K562 (cell line): ENCODE measurements around the gene CLCN2. TPM values are rescaled to one million over a fixed set of nuclear protein-coding genes. Genes with fewer than 3 reads are reported as not detected.

Experiments
- HNRNPK ChIP-seq: fragments of 200-400 bp; formaldehyde crosslinking; IDR thresholded peaks from one replicate; pipeline ENCODE4 v1.6.1; 2018; ENCODE audit warnings: mild to moderate bottlenecking, low read depth, low read length; ENCODE audit not compliant: poor library complexity, severe bottlenecking
- MYNN ChIP-seq, 2 experiments: sonication (generic); formaldehyde crosslinking in 1 of 2; IDR thresholded peaks; 2 replicates each; pipeline versions ENCODE4 v1.5.0 to v1.6.1; 2016 to 2020; ENCODE audit warnings: antibody characterized with exemption in 1 of 2, missing genetic modification reagents in 1 of 2
- SAFB2 ChIP-seq: fragments of 200-400 bp; formaldehyde crosslinking; IDR thresholded peaks from 2 replicates; pipeline ENCODE4 v1.6.1; 2018; ENCODE audit warnings: borderline replicate concordance, low read length, low read depth, moderate library complexity; ENCODE audit not compliant: severe bottlenecking
- SETDB1 ChIP-seq: IDR thresholded peaks from one replicate; pipeline ENCODE4 v1.6.1; 2012; ENCODE audit warnings: low read length, control low read depth, inconsistent platforms
- SMARCA5 ChIP-seq: fragments of 450-650 bp; IDR thresholded peaks from 2 replicates; pipeline ENCODE4 v1.6.1; 2016
- ZBTB17 ChIP-seq: fragments of 450-650 bp; formaldehyde crosslinking; IDR thresholded peaks from 2 replicates; pipeline ENCODE4 v1.4.0; 2020; ENCODE audit warnings: mild to moderate bottlenecking
- ZBTB9 ChIP-seq: fragments of 450-650 bp; formaldehyde crosslinking; IDR thresholded peaks from 2 replicates; pipeline ENCODE4 v1.4.0; 2020; ENCODE audit warnings: mild to moderate bottlenecking, moderate library complexity
- ZNF395 ChIP-seq: fragments of 200-800 bp; sonication (Bioruptor generic); IDR thresholded peaks from 2 replicates; pipeline ENCODE4 v1.6.1; 2017; ENCODE audit warnings: missing genetic modification characterization, missing compliant biosample characterization
- ZNF778 ChIP-seq: fragments of 450-650 bp; formaldehyde crosslinking; IDR thresholded peaks from 2 replicates; pipeline ENCODE4 v1.4.0; 2020; ENCODE audit warnings: mild to moderate bottlenecking, moderate library complexity
- ZNF780A ChIP-seq: fragments of 250-450 bp; sonication (Bioruptor Pico); IDR thresholded peaks from 2 replicates; pipeline ENCODE4 v1.5.0; 2021; ENCODE audit warnings: mild to moderate bottlenecking
- ZZZ3 ChIP-seq: fragments of 450-650 bp; IDR thresholded peaks from 2 replicates; pipeline ENCODE4 v1.6.1; 2016; ENCODE audit warnings: antibody characterized with exemption, mild to moderate bottlenecking, moderate library complexity
- polyA plus RNA-seq, 8 experiments: library from polyadenylated mRNA; depleted of rRNA in 4 of 8; stranded (reverse) in 5 of 8; unstranded in 3 of 8; fragments of >200 nt; fragmentation: Nextera tagmentation in 2 of 8; fragmentation: Illumina TruSeq in 1 of 8; extraction: Ambion mirVana in 2 of 8; extraction: Trizol in 1 of 8; gene quantifications; 2 replicates each; pipeline versions ENCODE4 v1.2.1 to v1.2.3, GENCODE V29; 2011 to 2014; ENCODE audit warnings: inconsistent platforms in 1 of 8, missing spikeins in 1 of 8
- total RNA-seq, 7 experiments: library from RNA; depleted of rRNA in 6 of 7; stranded (reverse); fragments of >200 nt in 6 of 7; fragmentation: Illumina TruSeq in 2 of 7; extraction: Trizol in 2 of 7; gene quantifications; 2 replicates each; pipeline versions ENCODE4 v1.2.1 to v1.2.3, GENCODE V29; 2011 to 2021; ENCODE audit warnings: low replicate concordance in 1 of 7
- TF ChIP-seq, protein P1 (sequence below): fragments of 150-350 bp; IDR thresholded peaks from 2 replicates; pipeline ENCODE4 v1.6.1; 2014; ENCODE audit warnings: low read depth, mild to moderate bottlenecking, low read length, borderline replicate concordance
- TF ChIP-seq, protein P2 (sequence below): fragments of 250-450 bp; sonication (Bioruptor Pico); IDR thresholded peaks from 2 replicates; pipeline ENCODE4 v1.8.0; 2021; ENCODE audit warnings: mild to moderate bottlenecking, moderate library complexity
- TF ChIP-seq, protein P3 (sequence below): fragments of 450-650 bp; IDR thresholded peaks from 2 replicates; pipeline ENCODE4 v1.6.1; 2017; ENCODE audit warnings: antibody characterized with exemption, mild to moderate bottlenecking

The CLCN2 gene
- total and polyA plus RNA-seq, 9 of the 15 experiments (the other 6 are each of a cell fraction or from before 2014, with no cell fraction given) = 0.10 to 14.0 (median 6.9) TPM

GRCh38 chr3:184335661-184336546 is 25.5 kb downstream of the CLCN2 start (continued):
- no peak for TF ChIP-seq ZNF395 (CRISPR knock-in tag)
- TF ChIP-seq HNRNPK = no peak
- TF ChIP-seq, protein P1, sequence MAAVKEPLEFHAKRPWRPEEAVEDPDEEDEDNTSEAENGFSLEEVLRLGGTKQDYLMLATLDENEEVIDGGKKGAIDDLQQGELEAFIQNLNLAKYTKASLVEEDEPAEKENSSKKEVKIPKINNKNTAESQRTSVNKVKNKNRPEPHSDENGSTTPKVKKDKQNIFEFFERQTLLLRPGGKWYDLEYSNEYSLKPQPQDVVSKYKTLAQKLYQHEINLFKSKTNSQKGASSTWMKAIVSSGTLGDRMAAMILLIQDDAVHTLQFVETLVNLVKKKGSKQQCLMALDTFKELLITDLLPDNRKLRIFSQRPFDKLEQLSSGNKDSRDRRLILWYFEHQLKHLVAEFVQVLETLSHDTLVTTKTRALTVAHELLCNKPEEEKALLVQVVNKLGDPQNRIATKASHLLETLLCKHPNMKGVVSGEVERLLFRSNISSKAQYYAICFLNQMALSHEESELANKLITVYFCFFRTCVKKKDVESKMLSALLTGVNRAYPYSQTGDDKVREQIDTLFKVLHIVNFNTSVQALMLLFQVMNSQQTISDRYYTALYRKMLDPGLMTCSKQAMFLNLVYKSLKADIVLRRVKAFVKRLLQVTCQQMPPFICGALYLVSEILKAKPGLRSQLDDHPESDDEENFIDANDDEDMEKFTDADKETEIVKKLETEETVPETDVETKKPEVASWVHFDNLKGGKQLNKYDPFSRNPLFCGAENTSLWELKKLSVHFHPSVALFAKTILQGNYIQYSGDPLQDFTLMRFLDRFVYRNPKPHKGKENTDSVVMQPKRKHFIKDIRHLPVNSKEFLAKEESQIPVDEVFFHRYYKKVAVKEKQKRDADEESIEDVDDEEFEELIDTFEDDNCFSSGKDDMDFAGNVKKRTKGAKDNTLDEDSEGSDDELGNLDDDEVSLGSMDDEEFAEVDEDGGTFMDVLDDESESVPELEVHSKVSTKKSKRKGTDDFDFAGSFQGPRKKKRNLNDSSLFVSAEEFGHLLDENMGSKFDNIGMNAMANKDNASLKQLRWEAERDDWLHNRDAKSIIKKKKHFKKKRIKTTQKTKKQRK = no peak
- no peak for TF ChIP-seq ZNF778
- TF ChIP-seq MYNN (IDR thresholded peaks at IDR 0.05) = peak; percentile 54; the same call in 1 of the 2 replicates
- TF ChIP-seq MYNN (CRISPR knock-in tag; IDR thresholded peaks at IDR 0.05) = no peak
- TF ChIP-seq ZNF780A (CRISPR knock-in tag) = no peak
- TF ChIP-seq ZZZ3 = no peak
- 0 out of 2 replicates have a peak, but pooled peaks have one; percentile 38 for TF ChIP-seq ZBTB17 (CRISPR knock-in tag)
- TF ChIP-seq SAFB2 = no peak
- TF ChIP-seq, protein P2, sequence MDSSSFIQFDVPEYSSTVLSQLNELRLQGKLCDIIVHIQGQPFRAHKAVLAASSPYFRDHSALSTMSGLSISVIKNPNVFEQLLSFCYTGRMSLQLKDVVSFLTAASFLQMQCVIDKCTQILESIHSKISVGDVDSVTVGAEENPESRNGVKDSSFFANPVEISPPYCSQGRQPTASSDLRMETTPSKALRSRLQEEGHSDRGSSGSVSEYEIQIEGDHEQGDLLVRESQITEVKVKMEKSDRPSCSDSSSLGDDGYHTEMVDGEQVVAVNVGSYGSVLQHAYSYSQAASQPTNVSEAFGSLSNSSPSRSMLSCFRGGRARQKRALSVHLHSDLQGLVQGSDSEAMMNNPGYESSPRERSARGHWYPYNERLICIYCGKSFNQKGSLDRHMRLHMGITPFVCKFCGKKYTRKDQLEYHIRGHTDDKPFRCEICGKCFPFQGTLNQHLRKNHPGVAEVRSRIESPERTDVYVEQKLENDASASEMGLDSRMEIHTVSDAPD (CRISPR knock-in tag) = no peak
- TF ChIP-seq, protein P3, sequence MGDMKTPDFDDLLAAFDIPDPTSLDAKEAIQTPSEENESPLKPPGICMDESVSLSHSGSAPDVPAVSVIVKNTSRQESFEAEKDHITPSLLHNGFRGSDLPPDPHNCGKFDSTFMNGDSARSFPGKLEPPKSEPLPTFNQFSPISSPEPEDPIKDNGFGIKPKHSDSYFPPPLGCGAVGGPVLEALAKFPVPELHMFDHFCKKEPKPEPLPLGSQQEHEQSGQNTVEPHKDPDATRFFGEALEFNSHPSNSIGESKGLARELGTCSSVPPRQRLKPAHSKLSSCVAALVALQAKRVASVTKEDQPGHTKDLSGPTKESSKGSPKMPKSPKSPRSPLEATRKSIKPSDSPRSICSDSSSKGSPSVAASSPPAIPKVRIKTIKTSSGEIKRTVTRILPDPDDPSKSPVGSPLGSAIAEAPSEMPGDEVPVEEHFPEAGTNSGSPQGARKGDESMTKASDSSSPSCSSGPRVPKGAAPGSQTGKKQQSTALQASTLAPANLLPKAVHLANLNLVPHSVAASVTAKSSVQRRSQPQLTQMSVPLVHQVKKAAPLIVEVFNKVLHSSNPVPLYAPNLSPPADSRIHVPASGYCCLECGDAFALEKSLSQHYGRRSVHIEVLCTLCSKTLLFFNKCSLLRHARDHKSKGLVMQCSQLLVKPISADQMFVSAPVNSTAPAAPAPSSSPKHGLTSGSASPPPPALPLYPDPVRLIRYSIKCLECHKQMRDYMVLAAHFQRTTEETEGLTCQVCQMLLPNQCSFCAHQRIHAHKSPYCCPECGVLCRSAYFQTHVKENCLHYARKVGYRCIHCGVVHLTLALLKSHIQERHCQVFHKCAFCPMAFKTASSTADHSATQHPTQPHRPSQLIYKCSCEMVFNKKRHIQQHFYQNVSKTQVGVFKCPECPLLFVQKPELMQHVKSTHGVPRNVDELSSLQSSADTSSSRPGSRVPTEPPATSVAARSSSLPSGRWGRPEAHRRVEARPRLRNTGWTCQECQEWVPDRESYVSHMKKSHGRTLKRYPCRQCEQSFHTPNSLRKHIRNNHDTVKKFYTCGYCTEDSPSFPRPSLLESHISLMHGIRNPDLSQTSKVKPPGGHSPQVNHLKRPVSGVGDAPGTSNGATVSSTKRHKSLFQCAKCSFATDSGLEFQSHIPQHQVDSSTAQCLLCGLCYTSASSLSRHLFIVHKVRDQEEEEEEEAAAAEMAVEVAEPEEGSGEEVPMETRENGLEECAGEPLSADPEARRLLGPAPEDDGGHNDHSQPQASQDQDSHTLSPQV = 0 out of 2 replicates have a peak, but pooled peaks have one; percentile 12
- TF ChIP-seq SMARCA5 = no peak
- no peak for TF ChIP-seq SETDB1
- TF ChIP-seq ZBTB9 (CRISPR knock-in tag) = peak; percentile 27; the same call in 1 of the 2 replicates
